Activated naive CD8-positive, alpha-beta T cell treated with anti-CD3 and anti-CD28 coated beads, Interleukin-2, amount 50 U/mL, for 24 hours (primary cell): Measurements from ENCODE around the gene FBXL13.
A peak's percentile ranks its signal among the peaks of the same experiment; 100 is the strongest.
"Not testable (repeated sequence)": the region's sequence is repeated elsewhere in the genome, so short reads cannot be mapped to it uniquely, and the experiment has no call there.

Experiments used
- ATAC-seq: fragments of 150-1000 bp; cut with Tn5 transposase; one replicate; pipeline ENCODE4 v1.10.0; 2021
- DNase-seq: peaks from one replicate; pipeline ENCODE4 v3.0.0; 2021
- H3K27ac Mint-ChIP-seq: one replicate; pipeline ENCODE4 v1.8.0; 2021; ENCODE audit warnings: mild to moderate bottlenecking, mixed read lengths
- H3K27me3 Mint-ChIP-seq: one replicate; pipeline ENCODE4 v1.8.0; 2021; ENCODE audit warnings: mixed read lengths
- H3K36me3 Mint-ChIP-seq: one replicate; pipeline ENCODE4 v1.8.0; 2021; ENCODE audit warnings: low read depth, mixed read lengths
- H3K4me1 Mint-ChIP-seq: one replicate; pipeline ENCODE4 v1.8.0; 2021; ENCODE audit warnings: mixed read lengths
- H3K4me3 Mint-ChIP-seq: one replicate; pipeline ENCODE4 v1.8.0; 2021; ENCODE audit warnings: mild to moderate bottlenecking, moderate library complexity, mixed read lengths
- H3K9me3 Mint-ChIP-seq: one replicate; pipeline ENCODE4 v1.8.0; 2021; ENCODE audit warnings: mixed read lengths

The FBXL13 gene

DNA sequence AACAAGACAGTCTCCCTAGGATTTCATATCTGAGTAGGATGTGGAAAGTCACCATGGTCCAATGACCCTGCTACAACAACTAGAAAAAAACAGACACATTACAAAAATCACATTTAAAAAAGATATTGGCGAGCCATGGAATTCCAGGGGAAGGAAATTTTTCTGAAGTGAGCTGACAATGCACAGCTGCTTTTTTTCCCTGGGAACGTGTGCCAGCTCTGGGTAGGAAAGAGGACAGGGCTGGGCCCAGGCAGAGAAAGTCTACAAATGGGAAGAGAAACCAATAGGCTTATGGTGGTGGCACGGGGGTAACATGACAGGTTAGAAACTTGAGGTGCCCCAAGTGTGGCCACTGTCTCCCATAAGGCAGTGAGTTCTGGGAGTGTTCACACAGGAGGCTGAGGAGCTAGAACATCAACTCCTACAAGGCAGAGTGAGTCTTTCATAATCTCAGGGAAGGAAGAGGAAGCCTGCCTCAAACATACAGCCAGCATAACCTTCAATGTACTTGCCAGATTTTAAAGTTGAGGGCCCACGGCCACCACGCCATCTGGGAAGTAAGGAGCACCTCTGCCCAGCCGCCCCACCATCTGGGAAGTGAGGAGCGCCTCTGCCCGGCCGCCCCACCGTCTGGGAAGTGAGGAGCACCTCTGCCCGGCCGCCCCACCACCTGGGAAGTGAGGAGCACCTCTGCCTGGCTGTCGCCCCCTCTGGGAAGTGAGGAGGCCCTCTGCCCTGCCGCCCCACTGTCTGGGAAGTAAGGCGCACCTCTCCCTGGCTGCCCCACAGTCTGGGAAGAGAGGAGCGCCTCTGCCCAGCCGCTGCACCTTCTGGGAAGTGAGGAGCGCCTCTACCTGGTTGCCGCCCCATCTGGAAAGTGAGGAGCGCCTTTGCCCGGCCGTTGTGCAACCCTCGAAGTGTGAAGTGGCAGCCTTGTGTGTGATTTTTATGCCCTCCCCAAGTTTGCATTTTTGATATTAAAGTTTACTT is 5.9 kb downstream of the FBXL13 start:
- no peak for ATAC-seq
- Mint-ChIP-seq H3K4me3 (no peak overlapping the region), H3K36me3 (no peaks in the 10 kb centered on the region), H3K27me3 (no peaks in the 10 kb centered on the region), H3K27ac (no peak overlapping the region), H3K4me1 (peaks cover 3% of the 10 kb centered on the region), H3K9me3 (no peaks in the 10 kb centered on the region)
- DNase-seq = no peak

DNA sequence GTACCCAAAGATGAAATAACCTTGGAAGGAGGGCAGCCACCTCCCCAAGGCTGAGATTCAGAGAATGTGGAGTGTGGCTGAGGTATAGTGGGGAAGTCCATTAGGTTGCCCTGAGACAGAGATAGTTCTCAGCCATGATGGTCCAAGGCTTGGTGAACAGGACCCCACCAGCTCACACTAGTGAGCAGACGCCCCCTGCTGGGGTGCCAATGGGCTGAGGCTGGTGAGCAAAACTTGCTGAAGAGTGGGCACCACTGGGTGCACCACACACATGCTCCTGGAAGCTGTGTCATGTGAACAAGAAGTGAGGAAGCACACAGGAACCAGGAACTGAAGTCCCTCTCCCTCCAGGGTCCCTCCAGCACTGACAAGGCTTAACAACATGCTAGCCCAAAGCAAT is 8.9 kb downstream of the FBXL13 start:
- no peaks in the 10 kb centered on the region for H3K4me1 Mint-ChIP-seq
- no peaks in the 10 kb centered on the region for H3K36me3 Mint-ChIP-seq
- ATAC-seq = peak; percentile 89
- peak; percentile 63 for DNase-seq
- no peak overlapping the region for H3K27ac Mint-ChIP-seq
- H3K9me3 Mint-ChIP-seq = no peaks in the 10 kb centered on the region
- H3K4me3 Mint-ChIP-seq = no peak overlapping the region
- no peaks in the 10 kb centered on the region for H3K27me3 Mint-ChIP-seq

DNA sequence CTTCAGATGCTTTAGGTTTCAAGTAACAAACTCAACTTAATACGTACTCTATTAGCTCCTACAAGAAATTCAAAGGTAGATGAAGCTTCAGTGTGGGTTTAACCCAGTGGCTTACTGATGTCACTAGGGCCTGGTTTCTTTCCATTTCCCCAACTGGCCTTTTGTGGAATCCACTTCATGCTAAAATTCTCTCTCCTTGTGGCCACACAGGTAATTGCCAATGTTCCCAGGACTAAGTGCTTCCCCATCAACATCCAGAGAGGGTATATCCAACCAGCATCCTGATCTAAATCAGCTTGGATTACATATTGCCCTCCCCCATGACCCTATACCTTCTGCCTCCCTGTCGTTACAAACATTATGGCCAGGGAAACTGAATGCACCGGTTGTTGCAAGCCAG is 10.7 kb downstream of the FBXL13 start:
- Mint-ChIP-seq H3K27me3 (no peaks in the 10 kb centered on the region), H3K27ac (no peak overlapping the region), H3K36me3 (no peaks in the 10 kb centered on the region), H3K4me3 (no peak overlapping the region), H3K9me3 (no peaks in the 10 kb centered on the region), H3K4me1 (no peaks in the 10 kb centered on the region)
- DNase-seq (no peak), ATAC-seq (no peak)

DNA sequence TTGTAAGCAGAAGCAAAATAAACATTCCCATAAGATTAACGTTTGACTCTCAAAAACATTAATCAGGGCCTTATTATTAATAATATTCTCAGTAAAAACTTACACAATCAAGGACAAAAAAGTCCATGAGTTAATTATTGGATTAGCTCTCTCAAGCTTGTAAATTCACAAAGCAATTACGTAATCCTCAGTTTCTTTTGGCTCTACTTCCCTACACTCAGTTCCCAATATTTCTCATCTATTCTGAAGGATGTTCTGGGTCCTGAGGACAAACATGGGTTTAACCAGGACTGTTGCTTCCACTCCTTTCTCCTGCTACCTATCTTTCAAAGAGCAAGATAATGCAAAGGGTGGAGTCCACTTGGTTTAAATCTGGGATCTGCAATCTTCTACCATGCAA is 15.1 kb downstream of the FBXL13 start:
- Mint-ChIP-seq H3K36me3 (no peaks in the 10 kb centered on the region), H3K4me3 (no peak overlapping the region), H3K27me3 (no peaks in the 10 kb centered on the region), H3K4me1 (no peaks in the 10 kb centered on the region), H3K9me3 (no peaks in the 10 kb centered on the region), H3K27ac (no peak overlapping the region)
- ATAC-seq = no peak
- DNase-seq = no peak

DNA sequence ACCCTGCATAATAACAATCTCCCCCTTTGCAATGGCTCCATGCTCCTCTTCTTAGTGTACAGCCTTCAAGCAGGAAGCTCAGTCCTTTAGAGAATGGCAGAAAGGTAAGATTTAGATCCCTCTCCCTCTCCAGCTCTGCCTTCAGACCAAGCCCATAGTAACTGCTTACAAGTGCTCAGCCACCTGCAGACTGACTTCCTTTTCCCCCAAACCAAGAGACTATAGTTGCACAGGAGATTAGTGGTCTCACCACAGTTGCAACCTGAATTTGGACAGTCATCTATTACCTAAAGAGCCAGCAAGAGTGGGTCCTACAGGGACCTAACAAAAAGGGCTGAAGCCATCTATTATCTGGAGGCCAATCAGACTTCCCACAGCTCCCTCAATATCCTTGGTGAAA is 16.5 kb downstream of the FBXL13 start:
- Mint-ChIP-seq H3K9me3 (no peaks in the 10 kb centered on the region), H3K27me3 (no peaks in the 10 kb centered on the region), H3K27ac (no peak overlapping the region), H3K36me3 (no peaks in the 10 kb centered on the region), H3K4me1 (no peaks in the 10 kb centered on the region), H3K4me3 (no peak overlapping the region)
- DNase-seq (no peak), ATAC-seq (no peak)

GRCh38 chr7:103056006-103056405 is 18.6 kb downstream of the FBXL13 start:
- not testable (repeated sequence) for DNase-seq, H3K36me3 Mint-ChIP-seq, H3K9me3 Mint-ChIP-seq, H3K4me3 Mint-ChIP-seq, ATAC-seq, H3K27me3 Mint-ChIP-seq, H3K27ac Mint-ChIP-seq, H3K4me1 Mint-ChIP-seq

- DNase-seq (no peak), ATAC-seq (no peak)
- Mint-ChIP-seq H3K4me3 (no peak overlapping the region), H3K27me3 (no peaks in the 10 kb centered on the region), H3K9me3 (peaks cover 8% of the 10 kb centered on the region), H3K4me1 (no peaks in the 10 kb centered on the region), H3K36me3 (peaks cover 7% of the 10 kb centered on the region), H3K27ac (no peak overlapping the region)
Observed at GRCh38 chr7:103051519-103051918, 23.1 kb downstream of the FBXL13 start.

- DNase-seq (no peak), ATAC-seq (no peak)
- H3K27ac Mint-ChIP-seq = no peak overlapping the region
- no peaks in the 10 kb centered on the region for H3K27me3 Mint-ChIP-seq
- peaks cover 7% of the 10 kb centered on the region for H3K36me3 Mint-ChIP-seq
- H3K9me3 Mint-ChIP-seq = peaks cover 8% of the 10 kb centered on the region
- no peak overlapping the region for H3K4me3 Mint-ChIP-seq
- H3K4me1 Mint-ChIP-seq = no peaks in the 10 kb centered on the region
Observed at GRCh38 chr7:103048833-103049232, 25.8 kb downstream of the FBXL13 start.

GRCh38 chr7:103041815-103042214 is 32.8 kb downstream of the FBXL13 start:
- not testable (repeated sequence) for ATAC-seq, DNase-seq, H3K9me3 Mint-ChIP-seq, H3K27ac Mint-ChIP-seq, H3K4me3 Mint-ChIP-seq, H3K4me1 Mint-ChIP-seq, H3K27me3 Mint-ChIP-seq, H3K36me3 Mint-ChIP-seq

GRCh38 chr7:103037823-103038739 is 36.5 kb downstream of the FBXL13 start:
- ATAC-seq, H3K4me3 Mint-ChIP-seq, H3K9me3 Mint-ChIP-seq, H3K36me3 Mint-ChIP-seq, DNase-seq, H3K4me1 Mint-ChIP-seq, H3K27me3 Mint-ChIP-seq, H3K27ac Mint-ChIP-seq: not testable (repeated sequence)

- H3K27ac Mint-ChIP-seq = no peak overlapping the region
Observed at GRCh38 chr7:103037476-103037822, 37.1 kb downstream of the FBXL13 start.

GRCh38 chr7:103034318-103034717 is 40.3 kb downstream of the FBXL13 start:
- DNase-seq, ATAC-seq, H3K9me3 Mint-ChIP-seq, H3K27ac Mint-ChIP-seq, H3K4me3 Mint-ChIP-seq, H3K4me1 Mint-ChIP-seq, H3K27me3 Mint-ChIP-seq, H3K36me3 Mint-ChIP-seq: not testable (repeated sequence)

More at GRCh38 chr7:103037476-103037822, 37.1 kb downstream of the FBXL13 start:
- Mint-ChIP-seq H3K4me1 (no peaks in the 10 kb centered on the region), H3K9me3 (peaks cover under 1% of the 10 kb centered on the region), H3K27me3 (no peaks in the 10 kb centered on the region), H3K4me3 (no peak overlapping the region), H3K36me3 (no peaks in the 10 kb centered on the region)
- ATAC-seq = no peak
- no peak for DNase-seq

DNA sequence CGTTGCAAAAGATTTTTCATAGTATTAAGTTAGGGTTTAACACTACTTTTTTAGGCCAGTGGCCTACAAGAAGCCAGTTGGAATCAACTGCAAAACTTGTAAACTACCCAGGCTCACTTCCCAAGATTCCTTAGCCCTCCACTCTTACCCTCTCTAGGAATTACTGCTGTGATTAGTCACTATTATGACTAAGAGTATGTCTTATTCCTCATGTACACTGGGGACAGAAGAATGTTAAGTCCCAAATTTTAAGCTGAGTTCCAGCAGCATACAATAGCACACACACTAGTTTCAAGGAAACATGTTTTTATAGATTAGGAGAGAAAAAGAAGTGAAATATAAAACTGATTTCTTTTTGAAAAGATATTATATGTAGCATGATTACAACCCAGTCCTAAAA is 42.8 kb downstream of the FBXL13 start:
- no peaks in the 10 kb centered on the region for H3K36me3 Mint-ChIP-seq
- H3K27ac Mint-ChIP-seq = no peak overlapping the region
- ATAC-seq = no peak
- H3K4me3 Mint-ChIP-seq = no peak overlapping the region
- H3K27me3 Mint-ChIP-seq = no peaks in the 10 kb centered on the region
- no peaks in the 10 kb centered on the region for H3K4me1 Mint-ChIP-seq
- no peak for DNase-seq
- no peaks in the 10 kb centered on the region for H3K9me3 Mint-ChIP-seq

DNA sequence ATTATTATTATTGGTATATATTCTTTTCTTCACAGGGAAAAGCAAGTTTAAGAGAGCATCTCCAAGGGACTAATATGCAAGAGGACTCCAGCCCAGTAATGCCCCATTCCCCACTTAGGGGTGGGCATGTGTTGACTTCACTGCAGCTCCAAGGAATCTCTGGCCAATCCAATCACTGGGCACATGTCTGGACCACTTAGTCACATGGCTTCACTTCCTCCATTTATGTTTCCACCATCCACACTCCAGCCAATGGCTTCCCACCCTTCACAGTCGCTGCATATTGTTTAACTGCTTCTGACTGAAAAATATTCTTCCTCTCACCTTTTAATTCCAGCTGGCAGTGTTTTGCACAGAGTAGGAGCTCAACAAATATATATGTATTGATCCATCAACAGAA is 43.6 kb downstream of the FBXL13 start:
- H3K36me3 Mint-ChIP-seq = no peaks in the 10 kb centered on the region
- DNase-seq (no peak), ATAC-seq (no peak)
- H3K27me3 Mint-ChIP-seq = no peaks in the 10 kb centered on the region
- H3K4me1 Mint-ChIP-seq = no peaks in the 10 kb centered on the region
- H3K9me3 Mint-ChIP-seq = no peaks in the 10 kb centered on the region
- no peak overlapping the region for H3K4me3 Mint-ChIP-seq
- H3K27ac Mint-ChIP-seq = no peak overlapping the region

GRCh38 chr7:103025341-103025740 is 49.3 kb downstream of the FBXL13 start:
- Mint-ChIP-seq H3K36me3 (peaks cover 8% of the 10 kb centered on the region), H3K27ac (no peak overlapping the region), H3K27me3 (no peaks in the 10 kb centered on the region), H3K4me1 (peaks cover 2% of the 10 kb centered on the region), H3K9me3 (peaks cover 12% of the 10 kb centered on the region), H3K4me3 (no peak overlapping the region)
- no peak for ATAC-seq
- no peak for DNase-seq
